Choroid plexus epithelial cell (primary cell): ENCODE measurements around the gene ABCC8.

Experiments
- DNase-seq: peaks from one replicate; pipeline ENCODE4 v3.0.0-alpha.2; 2010; ENCODE audit warnings: low read depth
- H3K4me3 ChIP-seq: 2 replicates; pipeline ENCODE4 v1.5.1; 2011; ENCODE audit warnings: low read depth, mild to moderate bottlenecking, control low read depth, low read length, moderate library complexity
- TF ChIP-seq, protein P1 (sequence below): conservative IDR thresholded peaks from 2 replicates; pipeline ENCODE4 v1.5.1; 2011; ENCODE audit warnings: low read depth, mild to moderate bottlenecking, control low read depth, inconsistent platforms, low read length, moderate library complexity

The ABCC8 gene

GRCh38 chr11:17506942-17507341, 30.3 kb upstream of the ABCC8 start:
- no peak overlapping the region for H3K4me3 ChIP-seq
- no peak for DNase-seq
- TF ChIP-seq, protein P1, sequence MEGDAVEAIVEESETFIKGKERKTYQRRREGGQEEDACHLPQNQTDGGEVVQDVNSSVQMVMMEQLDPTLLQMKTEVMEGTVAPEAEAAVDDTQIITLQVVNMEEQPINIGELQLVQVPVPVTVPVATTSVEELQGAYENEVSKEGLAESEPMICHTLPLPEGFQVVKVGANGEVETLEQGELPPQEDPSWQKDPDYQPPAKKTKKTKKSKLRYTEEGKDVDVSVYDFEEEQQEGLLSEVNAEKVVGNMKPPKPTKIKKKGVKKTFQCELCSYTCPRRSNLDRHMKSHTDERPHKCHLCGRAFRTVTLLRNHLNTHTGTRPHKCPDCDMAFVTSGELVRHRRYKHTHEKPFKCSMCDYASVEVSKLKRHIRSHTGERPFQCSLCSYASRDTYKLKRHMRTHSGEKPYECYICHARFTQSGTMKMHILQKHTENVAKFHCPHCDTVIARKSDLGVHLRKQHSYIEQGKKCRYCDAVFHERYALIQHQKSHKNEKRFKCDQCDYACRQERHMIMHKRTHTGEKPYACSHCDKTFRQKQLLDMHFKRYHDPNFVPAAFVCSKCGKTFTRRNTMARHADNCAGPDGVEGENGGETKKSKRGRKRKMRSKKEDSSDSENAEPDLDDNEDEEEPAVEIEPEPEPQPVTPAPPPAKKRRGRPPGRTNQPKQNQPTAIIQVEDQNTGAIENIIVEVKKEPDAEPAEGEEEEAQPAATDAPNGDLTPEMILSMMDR, result no peak

DNA sequence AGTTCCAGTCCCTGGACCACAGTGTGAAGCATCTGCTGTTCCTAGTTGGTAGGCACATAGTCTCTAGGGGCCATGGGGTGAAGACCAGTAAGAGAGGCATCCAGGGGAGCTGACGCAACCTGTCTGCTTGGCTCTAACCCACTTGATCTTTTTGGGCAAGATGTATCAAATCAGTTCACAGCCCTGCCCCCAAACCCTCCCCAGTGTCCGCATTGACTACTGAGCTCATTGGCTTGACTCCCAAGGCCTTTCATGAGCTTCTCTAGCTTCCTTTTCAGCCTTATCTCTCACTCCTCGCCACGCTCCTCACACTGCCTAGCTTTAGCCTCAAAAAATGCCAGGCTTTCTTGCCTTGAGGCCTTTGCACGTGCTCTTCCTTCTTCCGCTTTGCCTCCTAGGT, 29.7 kb upstream of the ABCC8 start:
- no peak for DNase-seq
- TF ChIP-seq, protein P1, result no peak
- no peak overlapping the region for H3K4me3 ChIP-seq

DNA sequence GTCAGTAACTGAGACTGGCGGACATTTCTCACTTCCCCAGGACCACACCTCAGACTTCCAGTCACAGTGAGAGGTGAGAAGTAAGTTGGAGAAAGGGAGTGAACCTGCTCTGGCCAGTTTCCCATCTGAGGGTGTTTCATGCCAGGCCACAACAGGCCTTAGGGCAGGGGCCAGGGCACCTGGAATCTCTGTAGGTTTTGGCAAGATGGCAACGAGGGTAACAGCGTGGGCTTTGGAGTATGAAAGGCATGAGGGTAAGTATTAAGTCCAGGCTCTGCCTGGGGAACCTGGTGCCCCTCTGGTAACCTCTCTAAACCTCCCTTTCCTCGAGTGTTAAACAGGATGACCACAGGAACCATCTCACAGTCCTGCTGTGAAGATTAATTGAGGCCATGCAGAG, 28.5 kb upstream of the ABCC8 start:
- H3K4me3 ChIP-seq, result no peak overlapping the region
- TF ChIP-seq, protein P1, result no peak
- DNase-seq, result no peak

- no peak overlapping the region for H3K4me3 ChIP-seq
These were observed 27.9 kb upstream of the ABCC8 start for GRCh38 chr11:17504330-17505107.

GRCh38 chr11:17502630-17503029, 26.0 kb upstream of the ABCC8 start:
- no peak overlapping the region for H3K4me3 ChIP-seq
- DNase-seq, result no peak
- TF ChIP-seq, protein P1, result no peak

More at GRCh38 chr11:17504330-17505107, 27.9 kb upstream of the ABCC8 start:
- peak; percentile 79 for DNase-seq
- TF ChIP-seq, protein P1, result peak; percentile 94

DNA sequence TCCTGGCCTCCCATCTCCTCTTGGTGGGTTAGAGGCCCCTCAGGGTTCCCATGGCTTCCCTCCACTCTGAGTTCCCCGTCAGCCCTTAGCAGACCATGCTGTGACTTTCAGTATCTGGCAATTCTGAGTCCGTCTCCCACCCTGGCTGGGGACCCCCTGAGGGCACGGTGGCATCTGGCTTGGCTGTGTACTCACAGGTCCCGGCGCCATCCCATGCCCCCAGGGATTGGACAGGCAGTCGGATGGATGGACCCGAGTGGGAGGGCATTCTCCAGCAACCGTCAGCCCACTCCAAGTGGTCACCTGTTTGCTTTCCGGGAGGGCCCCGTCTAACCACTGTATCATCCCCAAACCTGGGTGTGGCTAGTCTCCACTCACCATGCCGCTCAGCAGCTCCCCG, 24.0 kb upstream of the ABCC8 start:
- no peak for DNase-seq
- no peak overlapping the region for H3K4me3 ChIP-seq
- TF ChIP-seq, protein P1, result no peak

DNA sequence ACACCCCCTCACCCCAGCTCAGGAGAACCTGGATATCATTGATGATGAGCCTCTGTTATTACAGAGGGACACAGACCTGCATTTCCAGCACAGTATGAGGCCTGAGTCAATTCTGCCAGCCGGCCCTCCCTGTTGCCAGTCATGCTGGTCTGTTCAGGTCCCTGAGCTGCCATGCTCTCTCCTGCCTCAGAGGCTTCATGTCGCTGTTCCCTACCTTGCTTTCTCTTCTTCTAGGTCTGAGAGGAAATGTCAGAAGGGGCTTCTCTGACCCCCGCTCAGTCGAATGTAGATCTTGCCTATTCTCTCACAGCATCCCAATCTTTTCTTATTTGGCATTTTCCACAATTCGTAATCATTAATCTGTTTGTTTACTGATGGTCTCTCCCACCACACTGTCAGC, 21.8 kb upstream of the ABCC8 start:
- TF ChIP-seq, protein P1, result peak; percentile 41
- H3K4me3 ChIP-seq, result no peak overlapping the region
- DNase-seq, result peak; percentile 19
